ENCODE data around the gene ATP6V1G3. TPM values are rescaled to one million over a fixed set of nuclear protein-coding genes. Genes with fewer than 3 reads are reported as not detected.

ATP6V1G3 gene
- total RNA-seq: not detected in 2 replicates

GRCh38 chr1:198540580-198540979 is at the start of gene ATP6V1G3:
ATP6V1G3 (minus strand) TSS chr1:198540680; CDS start chr1:198540650, 30 bp downstream.

Other genes with a start within 250 kb of the ATP6V1G3 start
- under 0.01 TPM in 1 of 2 replicates, not detected in the other for gene PTPRC, start 98.4 kb upstream of the ATP6V1G3 start, total RNA-seq